IMR-90 (cell line): Measurements from ENCODE around the gene TMEM170B. TPM values are rescaled to one million over a fixed set of nuclear protein-coding genes. Genes with fewer than 3 reads are reported as not detected.
A peak's percentile ranks its signal among the peaks of the same experiment; 100 is the strongest.

Source experiments
- ATAC-seq: fragments of 200-7000 bp; cut with Tn5 transposase; 2 replicates; pipeline ENCODE4 v1.9.1; 2020; ENCODE audit warnings: low read depth, mild to moderate bottlenecking, moderate library complexity
- BruUV-seq: library from RNA; stranded (reverse); fragments of 400-500 nt; replicated peaks from 2 replicates; lab custom pipeline; 2021; lab: Mats Ljungman, UMichigan
- CTCF ChIA-PET: fragments of 300-600 bp; formaldehyde crosslinking; extraction: SDS; loops from one replicate; lab custom pipeline; 2021; ENCODE audit warnings: antibody characterized with exemption; lab: Yijun Ruan, JAX
- POLR2A ChIA-PET: fragments of 300-600 bp; sonication (Branson Sonifier 250); formaldehyde crosslinking; loops from one replicate; lab custom pipeline; 2022; ENCODE audit warnings: antibody characterized with exemption; ENCODE audit not compliant: unreplicated experiment; lab: Charles Lee
- DNase-seq: peaks from one replicate; pipeline ENCODE4 v3.0.0; 2013
- H2AFZ ChIP-seq: replicated peaks from 2 replicates; pipeline ENCODE3; 2013; ENCODE audit warnings: low read length, mild to moderate bottlenecking; ENCODE audit not compliant: poor library complexity
- H2AK5ac ChIP-seq: 2 replicates; pipeline ENCODE4 v1.6.1; 2013; ENCODE audit warnings: low read depth, low read length, inconsistent platforms
- H2AK9ac ChIP-seq: replicated peaks from 2 replicates; pipeline ENCODE3; 2013; ENCODE audit warnings: mild to moderate bottlenecking, low read depth, low read length, moderate library complexity; ENCODE audit not compliant: poor library complexity
- H2BK120ac ChIP-seq: 2 replicates; pipeline ENCODE4 v1.6.1; 2013; ENCODE audit warnings: low read depth, low read length, inconsistent platforms
- H2BK15ac ChIP-seq: 3 replicates; pipeline ENCODE4 v1.6.1; 2013; ENCODE audit warnings: low read depth, low read length, inconsistent platforms
- H2BK20ac ChIP-seq: 2 replicates; pipeline ENCODE4 v1.6.1; 2013; ENCODE audit warnings: low read depth, mild to moderate bottlenecking, inconsistent platforms, low read length, moderate library complexity
- H2BK5ac ChIP-seq: 2 replicates; pipeline ENCODE4 v1.6.1; 2013; ENCODE audit warnings: mild to moderate bottlenecking, low read depth, low read length, inconsistent platforms; ENCODE audit not compliant: poor library complexity, severe bottlenecking
- H3K14ac ChIP-seq: replicated peaks from 2 replicates; pipeline ENCODE4 v1.6.1; 2013; ENCODE audit warnings: low read depth, low read length, inconsistent platforms
- H3K18ac ChIP-seq: 2 replicates; pipeline ENCODE4 v1.6.1; 2013; ENCODE audit warnings: low read depth, low read length, control low read depth
- H3K23ac ChIP-seq: 2 replicates; pipeline ENCODE4 v1.6.1; 2013; ENCODE audit warnings: low read depth, low read length, inconsistent platforms
- H3K27ac ChIP-seq: 2 replicates; pipeline ENCODE4 v1.5.1; 2013; ENCODE audit warnings: mild to moderate bottlenecking, control low read depth, low read length; ENCODE audit not compliant: insufficient read depth
- H3K27me3 ChIP-seq: 2 replicates; pipeline ENCODE4 v1.6.1; 2013; ENCODE audit warnings: low read length; ENCODE audit not compliant: control insufficient read depth, insufficient read depth
- H3K36me3 ChIP-seq: 2 replicates; pipeline ENCODE4 v1.6.1; 2013; ENCODE audit warnings: low read length, mixed read lengths; ENCODE audit not compliant: control insufficient read depth, insufficient read depth
- H3K4ac ChIP-seq: 2 replicates; pipeline ENCODE4 v1.6.1; 2013; ENCODE audit warnings: low read depth, low read length, inconsistent platforms
- H3K4me1 ChIP-seq: 2 replicates; pipeline ENCODE4 v1.6.1; 2013; ENCODE audit warnings: low read length, mixed read lengths; ENCODE audit not compliant: control insufficient read depth, insufficient read depth
- H3K4me2 ChIP-seq: 2 replicates; pipeline ENCODE4 v1.6.1; 2013; ENCODE audit warnings: low read depth, mild to moderate bottlenecking, control low read depth, low read length, moderate library complexity
- H3K4me3 ChIP-seq: 2 replicates; pipeline ENCODE4 v1.5.1; 2013; ENCODE audit warnings: low read depth, mild to moderate bottlenecking, control low read depth, low read length, moderate library complexity; ENCODE audit not compliant: insufficient read depth
- H3K56ac ChIP-seq: 2 replicates; pipeline ENCODE4 v1.6.1; 2013; ENCODE audit warnings: low read length, inconsistent platforms; ENCODE audit not compliant: insufficient read depth; ENCODE audit errors: extremely low read depth
- H3K79me1 ChIP-seq, 2 experiments: 2 replicates each; pipeline ENCODE4 v1.6.1; 2013; ENCODE audit warnings: low read length in 2 of 2, inconsistent platforms in 1 of 2, low read depth in 1 of 2
- H3K9ac ChIP-seq: 2 replicates; pipeline ENCODE4 v1.6.1; 2013; ENCODE audit warnings: low read depth, low read length, control low read depth
- H3K9me1 ChIP-seq: 2 replicates; pipeline ENCODE4 v1.6.1; 2013; ENCODE audit warnings: low read length, inconsistent platforms; ENCODE audit not compliant: insufficient read depth
- H3K9me3 ChIP-seq: 2 replicates; pipeline ENCODE4 v1.6.1; 2013; ENCODE audit warnings: low read length; ENCODE audit not compliant: control insufficient read depth, insufficient read depth
- H4K20me1 ChIP-seq: 2 replicates; pipeline ENCODE4 v1.6.1; 2013; ENCODE audit warnings: low read length, inconsistent platforms; ENCODE audit not compliant: insufficient read depth
- H4K5ac ChIP-seq: 2 replicates; pipeline ENCODE4 v1.6.1; 2013; ENCODE audit warnings: mild to moderate bottlenecking, low read depth, low read length, control low read depth
- H4K8ac ChIP-seq, 2 experiments: 2 replicates each; pipeline ENCODE4 v1.6.1; 2013; ENCODE audit warnings: low read depth in 2 of 2, low read length in 2 of 2, control low read depth in 1 of 2, inconsistent platforms in 1 of 2
- H4K91ac ChIP-seq: 2 replicates; pipeline ENCODE4 v1.6.1; 2013; ENCODE audit warnings: low read depth, low read length, inconsistent platforms; ENCODE audit not compliant: insufficient read depth
- BHLHE40 ChIP-seq: fragments of 150-350 bp; IDR thresholded peaks from 2 replicates; pipeline ENCODE4 v1.6.1; 2016; ENCODE audit warnings: mild to moderate bottlenecking, low read depth, low read length
- CHD1 ChIP-seq: IDR thresholded peaks from 2 replicates; pipeline ENCODE4 v1.6.1; 2012; ENCODE audit warnings: low read depth, low read length, improper control_type of control experiment
- CTCF ChIP-seq: conservative IDR thresholded peaks from 2 replicates; pipeline ENCODE4 v1.5.1; 2012; ENCODE audit warnings: mild to moderate bottlenecking, low read depth, low read length, improper control_type of control experiment
- FOS ChIP-seq: fragments of 150-350 bp; IDR thresholded peaks from 2 replicates; pipeline ENCODE4 v1.6.1; 2016; ENCODE audit warnings: low read depth, low read length
- RAD21 ChIP-seq: IDR thresholded peaks from 2 replicates; pipeline ENCODE4 v1.6.1; 2012; ENCODE audit warnings: low read length, improper control_type of control experiment
- RFX5 ChIP-seq: IDR thresholded peaks from 2 replicates; pipeline ENCODE4 v1.8.0; 2012; ENCODE audit warnings: low read depth, mild to moderate bottlenecking, low read length, moderate library complexity
- USF2 ChIP-seq: fragments of 150-350 bp; IDR thresholded peaks from 2 replicates; pipeline ENCODE4 v1.6.1; 2017; ENCODE audit warnings: mild to moderate bottlenecking, antibody characterized with exemption, low read length, low read depth
- WGBS, 2 experiments: methylation state at CpG; one replicate each; pipeline versions ENCODE4 v1.1.5 to v1.1.7; 2013; ENCODE audit warnings: missing lambda C conversion rate in 2 of 2; ENCODE audit not compliant: insufficient read length in 1 of 2; ENCODE audit errors: extremely low coverage in 2 of 2; 5-methylcytosine and 5-hydroxymethylcytosine counted together
- dilution Hi-C: fragments of 300-500 bp; cut with HindIII; formaldehyde crosslinking; loops from one replicate; pipeline ENCODE4 v1.14.3; 2018; ENCODE audit warnings: low sequenced_read_pairs; ENCODE audit not compliant: unreplicated experiment
- in situ Hi-C: fragments of 300-500 bp; cut with MboI; formaldehyde crosslinking; loops from 3 replicates; pipeline ENCODE4 v1.14.3; 2019; ENCODE audit warnings: low sequenced_read_pairs, inconsistent platforms, mixed read lengths
- intact Hi-C: fragments of 100-400 bp; cut with micrococcal nuclease; formaldehyde crosslinking; loops from 2 replicates; pipeline ENCODE4 v1.10.0; 2022
- polyA plus RNA-seq, 3 experiments: library from polyadenylated mRNA; depleted of rRNA; stranded (reverse); fragments of >200 nt; gene quantifications; 2 replicates each; pipeline ENCODE4 v1.2.3, GENCODE V29; 2012; ENCODE audit warnings: low replicate concordance in 1 of 3
- total RNA-seq: library from RNA; depleted of rRNA; stranded (reverse); fragments of >200 nt; gene quantifications from 2 replicates; pipeline ENCODE4 v1.2.3, GENCODE V29; 2012

TMEM170B gene
- total and polyA plus RNA-seq, 2 of the 4 experiments (the other 2 are of a cell fraction): 0.10 to 0.18 TPM

DNA sequence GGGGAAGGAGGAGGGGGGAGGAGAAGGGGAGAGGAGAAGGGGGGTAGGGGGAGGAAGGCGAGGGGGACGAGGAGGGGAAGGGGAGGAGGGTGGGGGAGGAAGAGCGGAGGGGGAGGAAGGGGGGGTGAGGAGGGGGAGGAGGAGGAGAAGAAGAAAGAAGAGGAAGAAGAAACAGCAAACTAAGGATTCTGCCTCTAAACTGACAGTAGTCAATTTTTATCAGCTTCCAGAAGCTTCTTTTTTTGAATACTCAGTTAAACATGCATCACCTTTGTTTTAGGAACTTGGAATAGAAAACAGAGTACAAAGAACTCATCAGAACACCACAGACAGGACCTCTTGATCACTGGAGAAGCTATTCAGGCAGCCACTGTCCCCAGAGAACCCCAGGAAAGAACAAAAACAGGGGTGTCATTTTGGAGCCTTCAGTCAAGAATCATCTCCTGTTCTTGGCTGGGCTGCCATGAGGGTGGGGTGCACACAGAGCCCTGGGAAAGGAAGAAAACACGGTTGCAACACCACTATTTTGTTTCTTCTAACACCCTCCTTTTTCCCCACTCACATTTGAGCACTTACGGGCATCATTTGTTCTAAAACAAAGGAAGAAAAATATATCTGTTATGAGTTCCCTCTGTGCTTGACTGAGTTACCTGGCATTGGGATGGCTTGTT is 67.4 kb downstream of the TMEM170B start (continued):
- no peak for TF ChIP-seq CHD1

DNA sequence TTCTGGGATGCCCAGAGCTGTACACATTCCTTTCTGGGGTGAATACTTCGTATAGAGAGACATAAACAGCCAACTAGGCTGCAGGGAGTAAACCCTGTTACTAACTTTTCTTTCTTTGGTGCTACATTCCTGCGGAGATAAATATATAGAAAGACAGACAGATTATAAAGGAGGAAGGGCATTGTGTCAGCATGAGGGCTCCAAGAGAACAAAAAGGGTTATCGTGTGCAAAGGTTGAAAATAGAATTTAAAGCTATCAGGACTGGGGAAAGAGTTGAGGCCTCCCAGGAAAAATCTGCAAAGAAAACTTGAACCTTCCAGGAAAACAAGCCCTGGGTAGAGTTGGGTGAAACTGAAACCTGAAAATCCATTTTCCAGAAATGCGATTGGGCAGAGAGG is 68.0 kb downstream of the TMEM170B start:
- Histone ChIP-seq H3K36me3 (no peaks in the 10 kb centered on the region), H3K4ac (peak overlapping the region; percentile 79; the same call in 1 of the 2 replicates), H2BK120ac (peak overlapping the region; percentile 68; the same call in 1 of the 2 replicates), H2BK5ac (no peak overlapping the region), H4K91ac (peak overlapping the region; percentile 61; the same call in 1 of the 2 replicates), H4K20me1 (no peaks in the 10 kb centered on the region), H4K5ac (peak overlapping the region; percentile 32), H3K4me1 (peaks cover 17% of the 10 kb centered on the region), H3K9me1 (peaks cover 24% of the 10 kb centered on the region), H3K4me3 (no peak overlapping the region), H3K9ac (no peak overlapping the region), H3K9me3 (no peaks in the 10 kb centered on the region), H3K23ac (0 out of 2 replicates have a peak overlapping the region, but pooled peaks have one; percentile 16), H2BK15ac (peak overlapping the region; percentile 60; the same call in 2 of the 3 replicates), H3K18ac (peak overlapping the region; percentile 31; the same call in 1 of the 2 replicates), H2BK20ac (peak overlapping the region; percentile 70), H4K8ac (peak overlapping the region; percentile 50 to 73; a peak in 3 of 4 replicates), H3K14ac (peak overlapping the region; percentile 60; the same call in 1 of the 2 replicates), H2AFZ (no peak overlapping the region), H2AK9ac (no peak overlapping the region), H2AK5ac (no peak overlapping the region; the same call in 1 of the 2 replicates), H3K27ac (no peak overlapping the region), H3K27me3 (no peaks in the 10 kb centered on the region), H3K56ac (no peak overlapping the region), H3K79me1 (peaks cover 0 to 16% of the 10 kb centered on the region in 2 experiments; a peak in 2 of 4 replicates), H3K4me2 (no peak overlapping the region)
- dilution Hi-C loops: no loop called here
- DNase-seq (no peak), ATAC-seq (no peak)
- CTCF ChIA-PET: interaction anchor here (1.1 kb wide), 1 partner anchor 9 kb away, joined by 6 read pairs; no protein-coding TSS in a partner anchor
- no TSS peak for BruUV-seq
- POLR2A ChIA-PET: no interaction called here
- in situ Hi-C loops: no loop called here
- WGBS, 2 experiments: 100% methylated on average over 1 of the region's 4 CpGs; no CpG with 5 or more reads in 1 of the 2 experiments
- intact Hi-C loops: no loop called here
- no peak for TF ChIP-seq RAD21
- no peak for TF ChIP-seq BHLHE40
- TF ChIP-seq RFX5: no peak
- no peak for TF ChIP-seq USF2
- TF ChIP-seq CTCF: no peak
- no peak for TF ChIP-seq FOS
